Measurements from ENCODE around the gene PRKCE.

The PRKCE gene

DNA sequence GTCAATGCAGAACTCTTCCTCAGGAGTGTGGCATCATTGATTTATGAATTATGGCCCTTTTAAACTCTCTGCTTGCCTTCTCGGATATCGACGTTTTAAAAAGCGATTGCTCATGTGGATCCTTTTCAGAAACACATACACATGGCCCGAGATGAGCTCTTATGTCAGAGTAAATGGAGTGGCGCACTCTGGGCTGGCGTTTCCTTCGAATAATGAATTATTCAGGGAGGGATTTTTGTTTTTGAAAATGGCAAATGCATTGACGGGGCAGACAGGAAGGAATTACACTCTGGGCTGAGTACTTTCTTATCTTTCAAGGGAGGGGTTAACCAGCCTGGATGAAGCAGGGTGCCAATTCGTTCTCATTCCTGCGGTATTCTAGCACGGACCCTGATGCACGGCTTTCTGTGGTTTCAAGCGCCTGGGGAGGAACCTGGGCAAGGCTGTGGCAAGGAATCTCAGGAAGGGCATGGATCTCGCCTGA, 142.7 kb downstream of the PRKCE start:
- Histone ChIP-seq H3K9me3 (ENCODE audit: control insufficient read depth, low read depth, low read length) (no peaks in the 10 kb centered on the region), H3K27ac (ENCODE audit: low read length) (no peak overlapping the region)

GRCh38 chr2:45796500-45796899, 145.0 kb downstream of the PRKCE start:
- Histone ChIP-seq H3K9ac (ENCODE audit: low read length) (no peak overlapping the region), H3K4me3 (ENCODE audit: low read length) (no peak overlapping the region), H3K36me3 (ENCODE audit: control insufficient read depth, low read depth, low read length) (no peaks in the 10 kb centered on the region), H3K4me1 (ENCODE audit: control insufficient read depth, low read depth, low read length) (no peaks in the 10 kb centered on the region), H3K9me3 (ENCODE audit: control insufficient read depth, low read depth, low read length) (no peaks in the 10 kb centered on the region), H3K27me3 (ENCODE audit: control insufficient read depth, insufficient read depth, low read length) (no peaks in the 10 kb centered on the region), H3K27ac (ENCODE audit: low read length) (no peak overlapping the region)

More for the DNA sequence above, 142.7 kb downstream of the PRKCE start:
- Histone ChIP-seq H3K36me3 (ENCODE audit: control insufficient read depth, low read depth, low read length) (no peaks in the 10 kb centered on the region), H3K27me3 (ENCODE audit: control insufficient read depth, insufficient read depth, low read length) (no peaks in the 10 kb centered on the region), H3K9ac (ENCODE audit: low read length) (no peak overlapping the region), H3K4me3 (ENCODE audit: low read length) (no peak overlapping the region), H3K4me1 (ENCODE audit: control insufficient read depth, low read depth, low read length) (no peaks in the 10 kb centered on the region)

GRCh38 chr2:45797451-45798230, 146.2 kb downstream of the PRKCE start:
- Histone ChIP-seq H3K36me3 (ENCODE audit: control insufficient read depth, low read depth, low read length) (no peaks in the 10 kb centered on the region), H3K27ac (ENCODE audit: low read length) (no peak overlapping the region), H3K4me3 (ENCODE audit: low read length) (no peak overlapping the region), H3K27me3 (ENCODE audit: control insufficient read depth, insufficient read depth, low read length) (no peaks in the 10 kb centered on the region), H3K9ac (ENCODE audit: low read length) (no peak overlapping the region), H3K9me3 (ENCODE audit: control insufficient read depth, low read depth, low read length) (no peaks in the 10 kb centered on the region), H3K4me1 (ENCODE audit: control insufficient read depth, low read depth, low read length) (no peaks in the 10 kb centered on the region)

GRCh38 chr2:45799679-45800381, 148.4 kb downstream of the PRKCE start:
- no peak overlapping the region for H3K4me3 ChIP-seq (ENCODE audit: low read length)
- no peak overlapping the region for H3K9ac ChIP-seq (ENCODE audit: low read length)
- H3K4me1 ChIP-seq (ENCODE audit: control insufficient read depth, low read depth, low read length) = no peaks in the 10 kb centered on the region
- no peaks in the 10 kb centered on the region for H3K27me3 ChIP-seq (ENCODE audit: control insufficient read depth, insufficient read depth, low read length)
- H3K27ac ChIP-seq (ENCODE audit: low read length) = no peak overlapping the region
- no peaks in the 10 kb centered on the region for H3K9me3 ChIP-seq (ENCODE audit: control insufficient read depth, low read depth, low read length)
- no peaks in the 10 kb centered on the region for H3K36me3 ChIP-seq (ENCODE audit: control insufficient read depth, low read depth, low read length)

- Histone ChIP-seq H3K36me3 (ENCODE audit: control insufficient read depth, low read depth, low read length) (no peaks in the 10 kb centered on the region), H3K4me3 (ENCODE audit: low read length) (no peak overlapping the region), H3K27ac (ENCODE audit: low read length) (no peak overlapping the region), H3K9ac (ENCODE audit: low read length) (no peak overlapping the region), H3K4me1 (ENCODE audit: control insufficient read depth, low read depth, low read length) (no peaks in the 10 kb centered on the region), H3K9me3 (ENCODE audit: control insufficient read depth, low read depth, low read length) (no peaks in the 10 kb centered on the region), H3K27me3 (ENCODE audit: control insufficient read depth, insufficient read depth, low read length) (no peaks in the 10 kb centered on the region)
Observed at GRCh38 chr2:45802499-45803138, 151.1 kb downstream of the PRKCE start.

- Histone ChIP-seq H3K36me3 (ENCODE audit: control insufficient read depth, low read depth, low read length) (no peaks in the 10 kb centered on the region), H3K27me3 (ENCODE audit: control insufficient read depth, insufficient read depth, low read length) (no peaks in the 10 kb centered on the region), H3K9me3 (ENCODE audit: control insufficient read depth, low read depth, low read length) (no peaks in the 10 kb centered on the region), H3K27ac (ENCODE audit: low read length) (no peak overlapping the region), H3K4me3 (ENCODE audit: low read length) (no peak overlapping the region), H3K4me1 (ENCODE audit: control insufficient read depth, low read depth, low read length) (no peaks in the 10 kb centered on the region), H3K9ac (ENCODE audit: low read length) (no peak overlapping the region)
Observed at GRCh38 chr2:45804987-45805755, 153.7 kb downstream of the PRKCE start.

DNA sequence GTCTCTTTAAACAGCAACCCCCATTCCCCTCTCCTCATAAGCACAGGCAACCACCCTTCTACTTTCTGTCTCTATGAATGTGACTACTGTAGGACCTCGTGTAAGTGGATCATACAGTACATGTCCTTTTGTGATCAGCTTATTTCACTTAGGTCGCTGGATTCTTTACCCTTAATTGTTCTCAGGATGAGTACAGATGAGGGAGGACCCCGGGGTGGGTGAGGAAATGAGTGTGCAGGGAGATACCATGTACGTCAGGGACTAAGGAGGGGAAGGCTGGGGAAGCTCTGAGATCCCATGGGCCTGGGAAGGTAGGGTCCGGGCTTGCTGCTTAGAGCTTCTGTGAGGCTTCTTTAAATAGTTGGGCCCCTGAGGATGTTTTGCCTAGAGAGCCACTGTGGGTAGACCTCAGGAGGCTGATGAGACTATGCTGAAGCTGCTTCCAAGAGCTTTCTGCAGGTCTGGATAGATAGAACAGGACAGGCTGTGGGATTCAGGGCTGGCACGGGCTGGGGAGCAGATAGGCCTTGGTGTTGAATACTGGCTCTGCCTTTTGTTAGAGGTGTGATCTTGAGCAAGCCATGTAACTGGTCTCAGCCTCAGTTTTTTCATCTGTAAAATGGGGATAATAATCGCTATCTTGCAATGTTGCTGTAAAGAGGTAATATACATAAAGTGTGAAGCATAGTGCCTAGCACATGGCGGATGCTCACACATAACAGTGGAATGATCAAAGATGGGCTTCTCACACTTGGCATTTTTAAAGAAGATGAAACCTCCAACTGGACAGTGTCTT, 155.3 kb downstream of the PRKCE start:
- Histone ChIP-seq H3K4me3 (ENCODE audit: low read length) (no peak overlapping the region), H3K9ac (ENCODE audit: low read length) (no peak overlapping the region), H3K27me3 (ENCODE audit: control insufficient read depth, insufficient read depth, low read length) (no peaks in the 10 kb centered on the region), H3K9me3 (ENCODE audit: control insufficient read depth, low read depth, low read length) (no peaks in the 10 kb centered on the region), H3K27ac (ENCODE audit: low read length) (no peak overlapping the region), H3K36me3 (ENCODE audit: control insufficient read depth, low read depth, low read length) (no peaks in the 10 kb centered on the region), H3K4me1 (ENCODE audit: control insufficient read depth, low read depth, low read length) (no peaks in the 10 kb centered on the region)

- no peaks in the 10 kb centered on the region for H3K4me1 ChIP-seq (ENCODE audit: control insufficient read depth, low read depth, low read length)
- H3K4me3 ChIP-seq (ENCODE audit: low read length) = no peak overlapping the region
- no peak overlapping the region for H3K9ac ChIP-seq (ENCODE audit: low read length)
- H3K27me3 ChIP-seq (ENCODE audit: control insufficient read depth, insufficient read depth, low read length) = no peaks in the 10 kb centered on the region
- H3K9me3 ChIP-seq (ENCODE audit: control insufficient read depth, low read depth, low read length) = no peaks in the 10 kb centered on the region
- H3K27ac ChIP-seq (ENCODE audit: low read length) = no peak overlapping the region
- no peaks in the 10 kb centered on the region for H3K36me3 ChIP-seq (ENCODE audit: control insufficient read depth, low read depth, low read length)
Observed at GRCh38 chr2:45808294-45808800, 156.9 kb downstream of the PRKCE start.

DNA sequence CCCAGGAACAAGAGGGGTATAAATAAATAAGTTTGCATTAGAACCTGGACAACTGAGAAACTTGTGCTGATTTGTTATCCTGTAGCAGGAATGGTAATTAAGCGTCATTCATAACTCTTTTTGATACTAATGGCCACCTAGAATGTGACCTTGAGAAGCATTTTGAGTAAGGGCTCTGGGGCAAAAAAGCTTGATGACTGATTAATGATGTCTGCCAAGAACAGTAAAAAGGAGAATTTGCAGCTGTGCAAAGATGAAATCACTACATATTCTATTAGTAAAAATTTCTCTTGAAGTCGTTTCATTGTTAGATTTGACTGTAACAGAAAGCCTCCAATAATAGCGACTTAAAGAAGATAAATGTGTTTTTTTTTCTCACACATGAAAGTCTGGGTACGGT, 157.7 kb downstream of the PRKCE start:
- H3K4me1 ChIP-seq (ENCODE audit: control insufficient read depth, low read depth, low read length) = no peaks in the 10 kb centered on the region
- no peak overlapping the region for H3K27ac ChIP-seq (ENCODE audit: low read length)
- no peaks in the 10 kb centered on the region for H3K9me3 ChIP-seq (ENCODE audit: control insufficient read depth, low read depth, low read length)
- H3K36me3 ChIP-seq (ENCODE audit: control insufficient read depth, low read depth, low read length) = no peaks in the 10 kb centered on the region
- no peaks in the 10 kb centered on the region for H3K27me3 ChIP-seq (ENCODE audit: control insufficient read depth, insufficient read depth, low read length)
- H3K4me3 ChIP-seq (ENCODE audit: low read length) = no peak overlapping the region
- H3K9ac ChIP-seq (ENCODE audit: low read length) = no peak overlapping the region

GRCh38 chr2:45812011-45812500, 160.6 kb downstream of the PRKCE start:
- Histone ChIP-seq H3K27me3 (ENCODE audit: control insufficient read depth, insufficient read depth, low read length) (no peaks in the 10 kb centered on the region), H3K27ac (ENCODE audit: low read length) (no peak overlapping the region), H3K4me1 (ENCODE audit: control insufficient read depth, low read depth, low read length) (no peaks in the 10 kb centered on the region)

More at GRCh38 chr2:45812011-45812500, 160.6 kb downstream of the PRKCE start:
- Histone ChIP-seq H3K36me3 (ENCODE audit: control insufficient read depth, low read depth, low read length) (no peaks in the 10 kb centered on the region), H3K4me3 (ENCODE audit: low read length) (no peak overlapping the region), H3K9ac (ENCODE audit: low read length) (no peak overlapping the region), H3K9me3 (ENCODE audit: control insufficient read depth, low read depth, low read length) (no peaks in the 10 kb centered on the region)

Data from iPS-18a (cell line).